ENCODE results near the gene KRTAP2-3.
"Not testable (repeated sequence)": the region's sequence is repeated elsewhere in the genome, so short reads cannot be mapped to it uniquely, and the experiment has no call there.

The KRTAP2-3 gene

DNA sequence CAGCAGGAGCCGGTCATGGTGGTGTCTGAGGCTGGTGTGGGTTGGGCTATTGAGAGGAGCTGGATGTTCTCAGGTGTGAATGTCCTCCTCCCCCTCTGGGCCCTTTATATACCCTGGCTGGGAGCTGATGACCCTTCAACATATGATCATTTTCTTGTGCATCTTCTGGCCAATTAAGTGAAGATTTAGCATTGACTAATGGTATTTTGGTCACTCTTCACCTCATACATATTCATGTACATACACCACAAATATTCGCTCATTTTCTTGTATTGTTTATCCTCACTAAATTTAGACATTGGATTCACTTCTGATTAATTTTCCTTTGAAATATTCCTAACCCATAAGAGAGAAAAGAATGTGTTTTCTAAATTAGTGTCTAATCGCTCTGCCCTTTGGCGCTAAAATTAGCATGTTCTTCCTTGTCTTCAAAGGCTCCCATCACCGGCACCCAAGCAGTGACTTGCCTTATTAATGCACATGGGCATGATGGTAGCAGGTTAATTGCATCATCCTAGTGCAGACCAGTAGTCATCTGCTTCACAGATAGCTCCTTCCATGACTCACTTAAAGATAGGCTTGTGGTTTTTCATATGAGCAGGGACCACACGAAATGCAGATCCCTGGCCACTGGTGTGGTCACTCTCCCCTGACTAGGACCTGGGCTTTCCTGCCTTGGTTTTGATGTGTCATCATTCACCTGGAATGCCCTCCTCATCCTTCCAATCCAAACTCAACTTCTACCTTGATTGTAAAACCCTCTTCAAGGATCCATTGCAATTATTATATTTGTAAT, 6.1 kb upstream of the KRTAP2-3 start, which contains the start of gene KRTAP2-4:
Gene KRTAP2-4 (minus strand): TSS at position 51 of the 796 bp plus-strand sequence. CDS start 34 bp downstream, at position 17.
- no peak for DNase-seq

DNA sequence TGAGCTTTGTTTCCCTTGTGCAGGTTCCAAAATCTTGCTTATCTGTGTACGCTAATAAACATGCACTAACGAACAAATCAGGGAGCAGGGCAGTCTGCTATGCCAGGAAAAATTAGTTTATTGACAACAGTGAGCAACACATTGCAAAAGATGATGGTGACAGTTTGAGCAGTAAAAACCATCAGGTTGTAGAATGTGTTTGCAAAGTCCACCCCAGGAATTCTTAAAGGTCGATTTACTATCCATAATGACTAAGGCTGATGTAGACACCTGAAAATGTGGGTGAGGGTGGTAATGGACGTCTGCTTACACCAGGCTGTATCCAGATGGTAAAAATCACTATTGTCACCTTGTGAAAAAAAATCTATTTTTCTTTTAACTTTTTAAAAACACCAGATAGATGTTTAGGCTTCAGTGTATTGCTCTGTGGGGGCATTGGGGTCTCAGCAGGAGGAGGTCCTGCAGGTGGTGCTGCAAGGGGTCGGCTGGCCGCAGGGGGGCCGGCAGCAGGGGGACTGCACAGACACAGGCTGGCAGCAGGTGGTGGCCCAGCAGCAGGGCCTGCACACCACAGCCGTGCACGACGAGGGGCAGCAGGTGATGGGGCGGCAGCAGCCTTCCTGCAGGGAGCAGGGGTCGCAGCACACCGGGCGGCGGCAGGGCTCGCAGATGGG, 5.2 kb upstream of the KRTAP2-3 start:
- not testable (repeated sequence) for DNase-seq

DNA sequence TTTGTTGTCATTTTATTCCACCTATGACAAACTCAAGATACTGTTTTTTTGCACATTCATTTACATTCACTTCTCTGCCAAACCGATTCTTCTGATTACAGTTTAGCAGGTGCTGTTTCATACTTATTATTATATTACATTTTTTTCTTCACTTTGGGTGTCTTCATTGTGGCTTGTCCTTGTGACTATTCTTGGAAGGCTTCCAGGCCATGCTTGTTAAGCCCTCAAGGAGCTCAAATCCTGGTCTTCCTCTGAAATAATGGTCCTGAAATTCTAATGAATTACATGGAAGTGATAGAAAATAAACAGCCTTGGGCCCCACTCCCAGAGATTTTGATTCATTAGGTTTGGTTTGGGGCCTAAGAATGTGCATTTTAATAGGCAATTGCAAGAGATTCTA, 4.4 kb upstream of the KRTAP2-3 start:
- no peak for DNase-seq

DNA sequence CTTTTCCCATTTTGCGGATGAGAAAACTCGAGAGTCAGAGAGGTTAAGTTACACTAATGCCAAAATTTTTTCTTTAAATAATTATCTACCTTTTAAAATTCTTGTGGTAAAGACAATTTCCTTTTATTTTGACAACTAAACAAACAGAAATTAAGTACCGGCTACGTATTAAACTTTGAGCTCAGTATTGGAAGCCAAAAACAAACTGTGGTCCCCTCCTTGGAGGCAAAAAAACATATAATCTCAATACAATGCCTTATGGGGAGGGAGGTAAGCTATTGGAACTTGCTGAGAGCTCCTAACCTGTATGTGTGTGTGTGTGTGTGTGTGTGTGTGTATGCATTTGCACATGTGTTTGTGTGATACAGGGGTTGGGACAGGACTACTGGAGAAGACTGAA, 3.5 kb upstream of the KRTAP2-3 start:
- no peak for DNase-seq

DNA sequence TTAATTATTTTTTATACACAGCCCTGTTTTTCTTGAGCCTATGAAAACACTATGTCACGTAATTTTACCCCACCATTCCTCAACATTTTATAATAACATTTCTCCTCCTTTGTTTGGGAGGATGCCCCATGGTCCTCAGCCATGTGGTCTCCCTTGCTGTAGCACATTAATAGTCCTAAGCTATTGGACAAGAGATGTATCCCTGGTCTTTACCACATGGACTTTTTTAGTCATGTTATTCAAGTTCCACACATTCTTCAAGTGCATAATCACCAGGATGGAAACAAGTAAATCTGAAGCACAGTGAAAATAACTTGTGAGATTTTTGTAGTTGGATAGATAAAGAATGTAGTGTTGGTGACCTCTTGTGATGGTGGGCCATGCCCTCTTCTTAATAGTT, 2.0 kb upstream of the KRTAP2-3 start:
- no peak for DNase-seq

DNA sequence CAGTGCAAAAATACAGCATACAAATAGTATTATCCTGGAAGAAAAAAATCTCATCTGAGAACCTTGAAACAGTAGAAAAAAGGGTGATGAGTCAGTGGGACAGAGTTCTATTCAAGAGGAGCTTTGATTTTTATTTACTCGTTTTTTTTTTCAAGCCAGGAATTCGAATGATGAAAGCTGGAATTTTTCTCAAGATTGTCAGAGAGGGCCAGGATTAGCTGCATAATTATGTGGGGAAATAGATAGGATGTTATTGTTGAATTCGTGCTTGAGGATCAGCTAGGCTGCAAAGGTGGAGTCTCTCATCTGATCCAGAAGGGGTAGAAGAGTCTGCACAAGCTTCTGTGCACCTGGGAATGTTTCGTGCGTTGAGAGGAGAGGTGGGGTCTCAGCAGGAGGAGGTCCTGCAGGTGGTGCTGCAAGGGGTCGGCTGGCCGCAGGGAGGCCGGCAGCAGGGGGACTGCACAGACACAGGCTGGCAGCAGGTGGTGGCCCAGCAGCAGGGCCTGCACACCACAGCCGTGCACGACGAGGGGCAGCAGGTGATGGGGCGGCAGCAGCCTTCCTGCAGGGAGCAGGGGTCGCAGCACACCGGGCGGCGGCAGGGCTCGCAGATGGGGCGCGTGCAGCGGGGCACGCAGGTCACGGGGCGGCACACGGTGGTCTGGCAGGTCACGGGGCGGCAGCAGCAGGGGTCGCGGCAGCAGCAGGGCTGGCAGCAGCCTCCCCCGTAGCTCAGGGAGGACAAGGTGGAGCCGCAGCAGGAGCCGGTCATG, 450 bp downstream of the KRTAP2-3 start:
- not testable (repeated sequence) for DNase-seq

DNA sequence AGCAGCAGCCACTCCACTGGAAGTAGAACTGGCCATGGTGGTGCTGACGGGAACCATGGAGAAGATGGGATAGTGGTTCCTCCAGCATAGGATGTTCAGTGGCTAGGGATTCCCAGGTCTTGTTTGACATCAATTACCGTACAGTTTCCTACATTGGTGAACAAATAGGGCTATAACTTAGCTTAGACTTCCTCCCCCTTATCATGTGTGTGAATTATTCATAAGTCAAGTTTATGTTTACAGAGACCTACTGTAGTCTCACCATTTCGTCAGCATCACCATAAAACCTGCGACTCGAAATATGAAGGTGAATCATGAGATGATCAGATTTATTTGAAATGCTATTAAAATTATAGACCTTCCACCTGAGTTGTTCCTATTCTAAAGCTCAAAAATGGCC, 1.2 kb downstream of the KRTAP2-3 start:
- DNase-seq: no peak

DNA sequence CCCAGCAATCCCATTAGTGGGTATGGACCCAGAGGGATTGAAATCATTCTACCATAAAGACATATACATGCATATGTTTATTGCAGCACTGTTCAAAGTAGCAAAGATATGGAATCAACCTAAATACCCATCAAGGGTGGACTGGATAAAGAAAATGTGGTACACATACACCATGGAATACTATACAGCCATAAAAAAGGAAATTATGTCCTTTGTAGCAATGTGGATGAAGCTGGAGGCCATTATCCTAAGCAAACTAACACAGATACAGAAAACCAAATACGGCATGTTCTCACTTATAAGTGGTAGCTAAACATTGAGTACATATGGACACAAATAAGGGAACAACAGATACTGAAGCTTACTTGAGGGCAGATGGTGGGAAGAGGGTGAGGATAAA, 2.4 kb downstream of the KRTAP2-3 start:
- no peak for DNase-seq

DNA sequence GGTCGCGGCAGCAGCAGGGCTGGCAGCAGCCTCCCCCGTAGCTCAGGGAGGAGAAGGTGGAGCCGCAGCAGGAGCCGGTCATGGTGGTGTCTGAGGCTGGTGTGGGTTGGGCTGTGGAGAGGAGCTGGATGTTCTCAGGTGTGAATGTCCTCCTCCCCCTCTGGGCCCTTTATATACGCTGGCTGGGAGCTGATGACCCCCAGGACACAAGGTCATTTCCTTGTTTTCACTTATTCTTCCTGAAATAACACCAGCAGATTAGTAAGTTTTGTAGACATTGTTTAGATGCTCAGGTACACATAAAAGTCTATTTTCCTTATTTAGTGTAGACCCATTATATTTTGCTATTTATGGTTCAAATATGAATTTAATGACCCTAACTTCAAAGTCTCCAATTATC, 4.8 kb downstream of the KRTAP2-3 start, which contains the start of gene KRTAP2-2:
Gene KRTAP2-2 (minus strand): TSS at position 101 of the 400 bp plus-strand sequence. CDS start 19 bp downstream, at position 82.
- not testable (repeated sequence) for DNase-seq

DNA sequence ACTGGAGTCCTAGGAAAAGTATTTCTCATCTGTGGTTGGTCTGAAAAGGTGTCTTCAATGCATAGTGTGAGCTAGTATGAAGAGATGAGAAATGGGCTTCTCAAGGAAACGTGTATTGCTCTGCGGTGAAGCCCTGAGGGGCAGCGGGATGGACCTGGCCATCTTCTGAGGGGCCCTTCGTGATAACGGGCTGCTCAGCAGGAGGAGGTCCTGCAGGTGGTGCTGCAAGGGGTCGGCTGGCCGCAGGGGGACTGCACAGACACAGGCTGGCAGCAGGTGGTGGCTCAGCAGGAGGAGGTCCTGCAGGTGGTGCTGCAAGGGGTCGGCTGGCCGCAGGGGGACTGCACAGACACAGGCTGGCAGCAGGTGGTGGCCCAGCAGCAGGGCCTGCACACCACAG, 5.4 kb downstream of the KRTAP2-3 start:
- not testable (repeated sequence) for DNase-seq

DNA sequence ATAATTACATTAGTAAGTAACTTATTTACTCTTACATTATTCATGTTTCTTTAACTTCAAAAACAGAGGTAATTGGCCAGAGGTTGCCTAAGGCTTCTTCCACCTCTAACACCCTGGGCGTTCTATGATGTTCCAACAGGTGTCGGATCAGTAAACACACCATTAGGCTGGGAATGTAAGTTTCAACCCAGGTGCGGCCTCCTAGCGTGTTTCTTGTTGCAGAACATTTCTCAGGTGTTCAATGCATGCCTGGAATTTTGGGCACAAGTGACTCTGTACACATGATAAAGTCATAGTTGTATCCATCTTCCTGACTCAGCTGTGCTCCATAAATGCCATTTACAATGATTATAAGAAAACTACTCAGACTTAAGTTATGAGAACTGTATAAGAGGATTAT, 5.9 kb downstream of the KRTAP2-3 start:
- no peak for DNase-seq

DNA sequence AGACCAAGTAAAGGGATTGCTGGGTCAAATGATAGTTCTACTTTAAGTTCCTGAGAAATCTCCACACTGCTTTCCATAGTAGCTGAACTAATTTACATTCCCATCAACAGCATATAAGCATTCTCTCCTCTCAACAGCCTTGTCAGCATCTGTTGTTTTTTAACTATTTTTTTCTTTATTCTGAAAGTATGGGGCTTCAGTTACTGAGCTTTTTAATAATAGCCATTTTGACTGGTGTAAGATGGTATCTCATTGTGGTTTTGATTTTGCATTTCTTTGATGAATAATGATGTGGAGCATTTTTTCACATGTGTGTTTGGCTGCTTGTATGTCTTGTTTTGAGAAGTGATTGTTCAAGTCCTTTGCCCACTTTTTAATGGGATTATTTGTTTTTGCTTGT, 7.3 kb downstream of the KRTAP2-3 start:
- no peak for DNase-seq

DNA sequence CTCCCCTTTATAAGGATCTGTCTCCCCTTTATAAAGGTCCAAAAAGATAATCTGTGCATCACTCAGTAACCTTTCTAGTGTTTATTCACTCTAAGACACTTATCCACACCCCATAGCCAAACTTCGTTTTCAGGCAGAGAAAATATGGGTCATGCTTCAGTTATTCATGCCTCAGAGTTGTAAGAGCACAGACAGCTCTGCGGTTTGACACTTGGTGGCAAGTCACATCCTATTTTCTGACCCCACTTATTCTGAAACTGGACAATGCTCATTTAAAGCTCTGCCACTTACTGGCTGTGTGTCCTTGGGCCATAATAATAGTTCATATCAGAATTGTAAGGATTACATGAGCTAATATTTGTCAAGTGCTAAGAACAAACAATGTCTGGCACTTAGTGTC, 10.8 kb downstream of the KRTAP2-3 start:
- no peak for DNase-seq

DNA sequence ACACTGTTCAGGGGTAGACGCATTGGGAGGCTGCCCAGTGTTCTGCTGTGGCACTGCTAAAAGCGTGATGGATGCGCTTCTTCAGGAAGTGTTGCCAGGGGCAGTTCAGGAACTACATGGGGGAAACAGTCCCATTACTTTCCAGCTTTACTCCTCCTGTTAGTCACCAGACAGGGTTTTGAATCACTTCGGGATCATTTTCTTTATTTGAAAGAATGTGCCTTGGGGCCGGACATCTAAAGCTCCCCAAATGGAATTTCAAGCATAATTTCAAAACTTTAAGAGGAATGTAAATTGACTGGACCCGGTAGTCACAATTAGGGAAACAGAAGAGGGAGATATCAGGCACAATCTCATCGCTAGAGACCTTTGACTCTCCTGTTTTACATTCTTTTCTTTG, 11.5 kb downstream of the KRTAP2-3 start:
- DNase-seq: no peak

DNA sequence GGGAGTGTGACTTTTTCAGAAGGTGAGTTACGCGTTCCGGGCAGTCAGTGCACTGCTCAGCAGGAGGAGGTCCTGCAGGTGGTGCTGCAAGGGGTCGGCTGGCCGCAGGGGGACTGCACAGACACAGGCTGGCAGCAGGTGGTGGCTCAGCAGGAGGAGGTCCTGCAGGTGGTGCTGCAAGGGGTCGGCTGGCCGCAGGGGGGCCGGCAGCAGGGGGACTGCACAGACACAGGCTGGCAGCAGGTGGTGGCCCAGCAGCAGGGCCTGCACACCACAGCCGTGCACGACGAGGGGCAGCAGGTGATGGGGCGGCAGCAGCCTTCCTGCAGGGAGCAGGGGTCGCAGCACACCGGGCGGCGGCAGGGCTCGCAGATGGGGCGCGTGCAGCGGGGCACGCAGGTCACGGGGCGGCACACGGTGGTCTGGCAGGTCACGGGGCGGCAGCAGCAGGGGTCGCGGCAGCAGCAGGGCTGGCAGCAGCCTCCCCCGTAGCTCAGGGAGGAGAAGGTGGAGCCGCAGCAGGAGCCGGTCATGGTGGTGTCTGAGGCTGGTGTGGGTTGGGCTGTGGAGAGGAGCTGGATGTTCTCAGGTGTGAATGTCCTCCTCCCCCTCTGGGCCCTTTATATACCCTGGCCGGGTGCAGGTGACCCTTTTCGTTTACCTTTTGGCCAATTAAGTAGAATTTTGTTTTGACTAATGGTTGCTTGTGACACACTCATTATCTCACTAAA, 13.0 kb downstream of the KRTAP2-3 start, which contains the start of gene KRTAP2-1:
Gene KRTAP2-1 (minus strand): TSS at position 582 of the 731 bp plus-strand sequence. CDS start 49 bp downstream, at position 533.
- not testable (repeated sequence) for DNase-seq

DNA sequence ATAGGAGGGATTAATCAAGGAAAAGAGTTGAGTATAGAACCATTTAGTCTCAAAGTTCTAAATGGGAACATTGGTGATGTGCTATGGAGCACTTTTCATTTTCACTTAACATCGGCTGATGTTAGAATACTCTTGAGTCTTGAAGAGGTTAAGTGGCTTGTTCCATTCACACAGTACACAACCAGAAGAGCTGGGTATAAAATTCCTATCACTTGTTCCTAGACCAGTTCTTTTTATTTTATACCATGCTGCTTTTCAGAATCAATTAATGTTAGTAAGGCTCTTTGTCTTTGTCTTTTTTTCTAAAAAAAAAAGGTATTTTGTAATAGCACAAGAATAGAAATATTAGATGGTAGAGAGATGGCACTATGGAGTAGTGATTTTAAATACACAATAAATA, 17.0 kb downstream of the KRTAP2-3 start:
- no peak for DNase-seq

DNA sequence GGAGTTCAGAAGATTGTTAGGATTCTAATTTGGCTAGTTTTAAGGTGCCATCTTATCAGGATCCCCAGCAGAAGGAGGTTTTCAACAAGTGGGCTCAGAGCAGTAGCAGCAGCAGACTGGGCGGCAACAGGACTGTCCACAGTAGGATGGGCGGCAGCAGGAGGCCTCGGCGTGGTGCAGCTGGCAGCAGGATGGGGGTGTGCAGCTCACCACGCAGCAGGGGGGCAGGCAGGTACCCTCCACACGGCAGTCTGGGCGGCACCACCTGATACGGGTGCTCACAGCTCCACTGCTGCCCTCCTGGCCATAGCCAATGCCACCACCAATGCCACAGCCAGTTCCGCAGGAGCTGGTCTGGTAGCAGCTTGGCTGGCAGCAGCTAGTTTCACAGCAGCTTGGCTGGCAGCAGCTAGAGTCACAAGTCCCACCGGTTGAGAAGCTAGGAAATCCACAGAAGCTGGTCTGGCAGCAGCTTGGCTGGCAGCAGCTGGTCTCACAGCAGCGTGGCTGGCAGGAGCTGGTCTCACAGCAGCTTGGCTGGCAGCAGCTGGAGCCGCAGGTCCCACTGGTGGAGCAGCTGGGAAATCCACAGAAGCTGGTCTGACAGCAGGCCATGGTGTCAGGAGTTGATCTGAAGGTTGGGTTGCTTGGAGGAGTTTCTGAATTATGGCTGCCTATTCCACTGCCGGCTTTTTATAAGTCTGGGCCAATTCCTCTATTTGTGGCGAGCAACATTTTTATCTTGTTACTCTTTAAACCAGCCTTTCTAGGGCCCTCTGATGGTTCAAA, 18.9 kb downstream of the KRTAP2-3 start, which contains the start of gene KRTAP1-1:
Gene KRTAP1-1 (minus strand): TSS at position 668 of the 789 bp plus-strand sequence. CDS start 53 bp downstream, at position 615.
- not testable (repeated sequence) for DNase-seq

DNA sequence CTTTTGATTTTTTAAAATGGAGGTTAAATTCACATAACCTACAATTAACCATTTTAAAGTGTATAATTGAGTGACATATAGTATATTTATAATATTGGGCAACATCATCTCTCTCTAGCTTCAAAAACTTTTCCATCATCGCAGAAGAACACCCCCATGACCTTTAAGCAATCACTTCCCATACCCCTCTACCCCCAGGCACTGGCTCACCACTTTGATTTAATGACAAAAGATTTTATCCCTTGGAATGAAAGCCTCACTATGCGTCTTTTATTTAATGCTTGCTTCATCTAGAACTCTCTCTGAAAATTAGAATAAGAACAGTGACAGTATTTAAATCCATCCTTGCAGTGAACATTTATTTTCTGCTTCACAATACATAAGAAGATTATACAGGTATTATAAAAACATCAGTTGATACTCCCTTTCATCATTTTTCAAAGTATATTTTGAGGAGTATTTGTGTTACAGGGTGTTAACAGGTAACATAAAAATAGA, 22.0 kb downstream of the KRTAP2-3 start:
- no peak for DNase-seq

DNA sequence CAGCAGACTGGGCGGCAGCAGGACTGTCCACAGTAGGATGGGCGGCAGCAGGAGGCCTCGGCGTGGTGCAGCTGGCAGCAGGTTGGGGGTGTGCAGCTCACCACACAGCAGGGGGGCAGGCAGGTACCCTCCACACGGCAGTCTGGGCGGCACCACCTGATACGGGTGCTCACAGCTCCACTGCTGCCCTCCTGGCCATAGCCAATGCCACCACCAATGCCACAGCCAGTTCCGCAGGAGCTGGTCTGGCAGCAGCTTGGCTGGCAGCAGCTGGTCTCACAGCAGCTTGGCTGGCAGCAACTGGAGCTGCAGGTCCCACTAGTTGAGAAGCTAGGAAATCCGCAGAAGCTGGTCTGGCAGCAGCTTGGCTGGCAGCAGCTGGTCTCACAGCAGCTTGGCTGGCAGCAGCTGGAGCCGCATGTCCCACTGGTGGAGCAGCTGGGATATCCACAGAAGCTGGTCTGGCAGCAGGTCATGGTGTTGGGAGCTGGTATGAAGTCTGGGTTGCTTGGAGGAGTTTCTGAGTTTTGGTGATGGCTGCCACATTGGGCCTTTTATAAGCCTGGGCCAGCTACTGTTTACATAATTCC, 25.5 kb downstream of the KRTAP2-3 start, which contains the start of gene KRTAP1-3:
Gene KRTAP1-3 (minus strand): TSS at position 529 of the 590 bp plus-strand sequence. CDS start 53 bp downstream, at position 476.
- not testable (repeated sequence) for DNase-seq

DNA sequence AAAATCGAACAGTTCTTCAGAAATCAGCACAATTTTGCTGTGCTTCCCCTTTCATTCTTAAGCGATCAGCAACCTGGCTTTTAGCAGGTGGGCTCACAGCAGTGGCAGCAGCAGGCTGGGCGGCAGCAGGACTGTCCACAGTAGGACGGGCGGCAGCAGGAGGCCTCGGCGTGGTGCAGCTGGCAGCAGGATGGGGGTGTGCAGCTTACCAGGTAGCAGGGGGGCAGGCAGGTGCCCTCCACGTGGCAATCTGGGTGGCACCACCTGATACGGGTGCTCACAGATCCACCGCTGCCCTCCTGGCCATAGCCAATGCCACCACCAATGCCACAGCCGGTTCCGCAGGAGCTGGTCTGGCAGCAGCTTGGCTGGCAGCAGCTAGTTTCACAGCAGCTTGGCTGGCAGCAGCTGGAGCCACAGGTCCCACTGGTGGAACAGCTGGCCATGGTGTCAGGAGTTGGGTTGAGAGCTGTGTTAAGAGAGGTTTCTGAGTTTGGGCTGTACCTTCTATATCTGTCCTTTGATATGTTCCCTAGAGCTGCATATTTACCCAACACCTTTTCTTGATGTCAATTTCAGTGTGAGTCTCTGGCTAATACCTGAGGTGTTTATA, 30.2 kb downstream of the KRTAP2-3 start, which contains the start of gene KRTAP1-4:
Gene KRTAP1-4 (minus strand): TSS at position 563 of the 613 bp plus-strand sequence. CDS start 117 bp downstream, at position 446.
- DNase-seq: no peak

All from SHP77 treated with DMSO at 0.1 percent for 48 hours (cell line).